Spleen (tissue), 7 donors: ENCODE results near the gene NUDT19.

Experiments
- CTCF ChIP-seq, 11 experiments: fragments of 200-600 bp in 7 of 11; fragments of 450-650 bp in 4 of 11; sonication (generic) in 4 of 11; IDR thresholded peaks in 8 of 11; conservative IDR thresholded peaks in 3 of 11; 1 replicate in 7 of 11; 2 replicates in 4 of 11; pipeline versions ENCODE4 v1.4.0 to v1.8.0; 2016 to 2021; ENCODE audit warnings: antibody characterized with exemption in 11 of 11, inconsistent platforms in 4 of 11, mild to moderate bottlenecking in 1 of 11
- POLR2A ChIP-seq, 3 donors: fragments of 450-650 bp; IDR thresholded peaks; one replicate each; pipeline ENCODE4 v1.5.1; 2017; ENCODE audit warnings: antibody characterized with exemption in 3 of 3, mild to moderate bottlenecking in 1 of 3
- POLR2AphosphoS5 ChIP-seq, 3 donors: sonication (generic); formaldehyde crosslinking; IDR thresholded peaks; one replicate each; pipeline ENCODE4 v1.5.1; 2017; ENCODE audit warnings: antibody characterized with exemption in 3 of 3
- donor health status: DM: no; HTN: no; CAD: no; lungs with moderate emphysema.
- donor health status: DM: no; HTN: no; CAD: no.
- donor health status: DM: no; HTN: no; CAD: no.

- no peak for TF ChIP-seq CTCF (IDR thresholded peaks at IDR 0.05 in 8 of 11, conservative IDR thresholded peaks at IDR 0.05 in 3 of 11)
- no peak for TF ChIP-seq POLR2AphosphoS5 (IDR thresholded peaks at IDR 0.05)
- TF ChIP-seq POLR2A (IDR thresholded peaks at IDR 0.05): no peak
These were observed 25.9 kb downstream of the NUDT19 start for GRCh38 chr19:32717496-32717895.
